Myocyte (in vitro differentiated cells): Measurements from ENCODE around the gene RPL3. TPM values are rescaled to one million over a fixed set of nuclear protein-coding genes. Genes with fewer than 3 reads are reported as not detected.
"Not testable (repeated sequence)": the region's sequence is repeated elsewhere in the genome, so short reads cannot be mapped to it uniquely, and the experiment has no call there.

Experiments
- DNase-seq: peaks from one replicate; pipeline ENCODE4 v3.0.0-alpha.2; 2012; ENCODE audit warnings: low read depth
- total RNA-seq: library from RNA; depleted of rRNA; stranded (reverse); fragments of >200 nt; gene quantifications from 2 replicates; pipeline ENCODE4 v1.2.3, GENCODE V29; 2014

Gene RPL3
- total RNA-seq, 1 donor from 2014 or later: 1,524 TPM

DNA sequence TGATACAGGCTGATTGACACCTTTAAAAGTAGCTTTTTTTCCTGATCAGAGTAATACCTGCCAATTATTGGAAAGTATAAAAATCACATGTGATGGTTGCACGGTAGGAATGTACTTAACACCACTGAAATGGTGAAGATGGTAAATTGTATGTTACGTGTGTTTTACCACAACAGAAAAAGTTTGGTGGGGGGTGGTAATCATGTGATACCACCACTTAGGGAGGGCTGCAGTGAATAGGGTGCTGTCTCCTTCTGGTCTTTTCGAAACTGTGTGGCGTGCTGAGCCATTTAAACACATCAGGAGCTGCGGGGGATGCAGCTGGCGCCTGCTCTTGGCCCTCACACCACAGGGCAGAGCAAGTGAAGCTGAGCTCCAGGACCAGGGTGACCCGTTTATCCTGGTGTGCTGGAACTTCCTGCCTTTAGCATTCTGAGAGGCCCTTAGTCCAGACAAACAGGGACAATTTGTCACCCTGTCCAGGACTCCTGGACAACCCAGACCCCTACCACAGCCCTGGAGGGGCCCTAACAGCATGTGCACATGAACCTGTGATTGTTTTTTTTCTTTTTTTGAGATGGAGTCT is 33.0 kb upstream of the RPL3 start:
- no peak for DNase-seq

DNA sequence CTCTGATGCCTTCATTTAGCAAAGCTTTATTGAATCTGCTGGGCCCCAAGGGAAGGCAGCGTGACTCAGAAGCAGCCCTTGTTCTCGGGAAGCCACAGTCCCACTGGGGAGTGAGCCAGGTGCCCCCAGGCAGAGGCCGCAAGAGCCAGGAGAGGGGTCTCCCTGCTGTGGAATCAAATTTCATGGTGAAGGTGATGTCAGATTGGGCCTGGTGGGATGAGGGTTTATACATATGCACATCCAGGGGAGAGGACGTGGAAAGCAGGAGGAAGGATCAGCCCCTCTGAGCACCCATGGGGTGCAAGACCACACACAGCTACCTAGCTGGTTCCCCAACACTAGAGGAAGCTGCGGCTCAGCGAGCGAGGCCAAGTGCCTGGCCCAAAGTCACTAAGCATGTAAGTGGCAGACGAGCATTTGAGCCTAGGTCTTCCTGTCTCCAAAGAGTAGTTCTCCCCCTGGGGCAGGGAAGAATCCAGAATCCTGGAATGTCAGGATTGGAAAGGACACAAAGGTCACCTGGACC is 32.3 kb upstream of the RPL3 start:
- no peak for DNase-seq

DNA sequence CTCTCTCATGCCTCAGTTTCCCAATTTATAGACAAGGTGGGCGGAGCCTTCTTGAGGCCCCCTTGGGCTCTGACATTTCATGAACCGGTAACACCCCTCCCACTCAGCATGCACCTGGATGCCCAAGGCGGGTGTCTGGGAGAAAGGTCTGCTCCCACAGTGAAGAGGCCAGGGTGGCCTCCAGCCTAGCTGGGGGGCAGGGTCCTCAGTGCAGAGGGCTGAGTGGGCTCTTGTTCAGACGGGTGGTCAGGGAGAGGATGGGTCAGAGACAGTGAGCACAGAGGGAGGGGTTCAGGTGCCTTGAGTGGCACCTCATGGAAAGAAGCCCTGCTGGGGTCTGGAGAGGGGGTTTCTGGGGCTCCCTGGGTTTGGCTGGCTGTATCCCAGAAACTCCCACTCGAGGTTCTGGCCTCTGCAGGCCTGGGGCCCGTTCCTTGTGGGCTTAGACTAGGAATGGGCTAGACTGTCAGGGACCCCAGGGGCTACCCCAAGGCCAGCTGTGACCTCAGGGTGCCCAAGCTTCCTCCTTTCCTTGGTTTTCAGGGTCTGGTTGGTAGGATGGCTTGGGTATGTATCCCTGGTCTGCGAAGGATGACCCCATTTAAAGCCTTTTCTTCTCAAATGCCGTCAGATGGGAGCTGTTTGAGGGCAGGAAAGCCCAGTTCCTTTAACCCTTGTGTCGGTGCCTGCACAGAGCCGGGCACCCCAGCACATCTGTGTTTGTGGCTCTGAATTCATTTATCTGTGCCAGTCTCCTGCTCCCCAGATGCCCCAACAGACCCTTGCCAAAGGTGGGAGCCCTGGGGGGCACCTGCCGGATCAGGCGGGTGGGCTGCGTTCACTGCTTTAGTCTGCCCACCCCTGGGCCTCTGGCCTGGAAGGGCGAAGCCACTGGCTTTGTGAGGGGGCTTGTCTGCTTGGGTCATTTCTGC is 31.6 kb upstream of the RPL3 start:
- no peak for DNase-seq

DNA sequence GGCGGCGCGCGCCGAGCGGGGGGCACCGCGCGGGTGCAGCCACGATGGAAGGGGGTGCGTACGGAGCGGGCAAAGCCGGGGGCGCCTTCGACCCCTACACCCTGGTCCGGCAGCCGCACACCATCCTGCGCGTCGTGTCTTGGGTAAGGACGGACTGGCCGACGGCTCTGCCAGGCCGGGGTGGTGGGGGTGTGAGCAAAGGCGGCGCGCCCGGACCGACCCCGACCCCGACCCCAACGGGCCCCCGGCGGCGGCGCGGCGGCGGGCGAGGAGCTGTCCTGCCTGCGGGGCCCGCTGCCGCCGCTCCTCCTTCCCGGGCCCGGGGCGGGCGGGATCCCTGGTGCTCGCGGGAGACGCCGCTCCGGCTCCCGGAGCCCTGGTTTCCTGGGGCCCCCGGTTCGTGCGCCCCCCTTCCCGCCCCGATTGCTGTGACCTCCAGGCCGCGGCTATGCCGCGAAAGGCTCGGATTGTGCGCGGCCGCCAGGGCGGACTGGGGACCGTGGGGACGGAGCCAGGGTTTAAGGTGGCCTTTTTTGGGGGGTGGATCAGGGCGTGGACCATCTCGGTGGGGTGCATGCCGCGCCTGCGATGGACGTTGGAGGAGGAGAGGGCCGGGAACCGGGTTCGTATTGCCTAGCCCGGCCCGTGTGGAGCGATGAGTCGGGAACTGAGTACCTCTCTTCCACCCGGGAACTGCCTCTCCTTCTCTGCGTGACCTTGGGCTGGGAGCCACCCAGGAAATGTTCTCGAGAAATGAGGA is 30.7 kb upstream of the RPL3 start, which contains the start of gene SYNGR1:
Gene SYNGR1, plus strand, starts transcription at position 25 of the 760 bp plus-strand sequence. Its CDS starts 20 bp downstream, at position 45.
- peak; percentile 3 for DNase-seq

DNA sequence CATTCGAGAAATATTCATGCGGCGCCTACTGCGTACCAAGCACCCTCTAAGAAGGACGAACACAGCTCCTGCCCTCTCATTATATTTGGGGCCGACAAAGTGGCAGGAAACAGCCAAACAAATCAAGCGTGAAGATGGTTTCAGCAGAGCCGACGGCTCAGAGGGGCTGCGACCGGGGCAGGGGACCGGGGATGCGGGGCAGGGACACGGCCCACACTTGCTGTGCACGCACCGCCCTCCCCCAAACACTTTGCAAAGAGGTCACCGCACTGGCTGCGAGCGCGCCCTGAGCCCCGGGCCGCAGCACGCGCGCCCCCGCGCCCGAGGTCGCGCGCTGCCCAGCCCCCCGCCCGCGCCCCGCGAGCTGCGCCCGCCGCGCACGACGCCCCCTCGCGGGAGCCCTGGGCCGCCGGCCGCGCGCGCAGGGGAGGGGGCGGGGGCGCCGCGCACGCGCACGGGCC is 30.1 kb upstream of the RPL3 start:
- DNase-seq: peak; percentile 7

DNA sequence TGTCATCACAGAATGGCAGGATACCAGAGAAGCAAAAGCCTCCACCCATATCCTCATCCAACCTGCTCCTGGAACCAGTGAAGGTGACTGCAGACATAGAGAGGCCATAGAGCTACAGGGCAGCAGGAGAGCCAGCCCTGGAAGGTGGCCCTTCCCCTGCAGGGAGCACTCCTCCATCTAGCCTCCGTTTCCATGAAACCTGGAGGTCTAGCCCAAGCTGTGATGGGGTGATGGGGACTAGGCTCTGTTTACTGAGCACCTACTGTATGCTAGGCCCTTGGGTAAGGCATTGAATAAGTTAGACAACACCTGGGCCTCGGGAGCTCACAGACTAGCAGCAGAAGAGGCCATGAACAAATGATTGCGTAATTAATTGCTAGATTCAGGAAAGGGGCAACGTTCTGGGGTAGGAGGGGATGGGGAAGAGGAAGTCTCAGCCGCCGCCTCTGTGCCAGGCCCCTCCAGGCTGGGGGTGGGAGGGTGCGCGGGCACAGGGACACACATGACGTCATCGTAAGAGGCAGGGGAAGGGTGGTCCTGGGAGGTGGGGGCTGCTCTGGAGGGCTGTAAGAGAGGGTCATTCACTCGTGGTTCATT is 29.6 kb upstream of the RPL3 start:
- DNase-seq: no peak

DNA sequence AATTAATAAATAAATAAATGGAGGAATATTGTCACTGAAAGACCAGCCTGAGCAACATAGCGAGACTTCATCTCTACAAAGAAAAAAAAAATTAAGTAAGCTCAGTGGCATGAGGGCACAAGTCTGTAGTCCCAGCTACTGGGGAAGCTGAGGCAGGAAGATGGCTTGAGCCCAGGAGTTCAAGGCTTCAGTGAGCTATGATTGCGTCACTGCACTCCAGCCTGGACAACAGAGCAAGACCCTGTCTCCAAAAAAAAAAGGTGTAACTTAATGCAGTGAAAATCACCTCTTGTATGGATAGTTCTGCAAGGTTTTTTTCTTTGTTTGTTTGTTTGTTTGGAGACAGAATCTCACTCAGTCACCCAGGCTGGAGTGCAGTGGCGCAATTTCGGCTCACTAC is 25.8 kb upstream of the RPL3 start:
- no peak for DNase-seq

DNA sequence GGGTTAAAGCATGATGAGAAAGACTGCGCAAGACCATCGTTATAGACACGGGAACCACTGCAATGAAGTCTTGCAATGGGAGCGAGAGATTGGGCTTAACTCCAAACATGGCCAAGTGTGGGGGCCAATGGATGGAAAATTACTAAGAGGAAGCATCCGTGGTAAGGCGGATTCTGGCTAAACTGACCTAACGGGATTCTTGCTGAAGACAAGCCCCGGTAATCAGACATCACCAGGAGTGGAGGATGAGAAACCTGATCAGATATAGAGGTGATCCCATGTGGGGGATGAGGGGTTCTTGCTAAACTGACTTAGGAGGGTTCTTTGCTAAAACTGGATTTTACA is 24.6 kb upstream of the RPL3 start:
- no peak for DNase-seq

DNA sequence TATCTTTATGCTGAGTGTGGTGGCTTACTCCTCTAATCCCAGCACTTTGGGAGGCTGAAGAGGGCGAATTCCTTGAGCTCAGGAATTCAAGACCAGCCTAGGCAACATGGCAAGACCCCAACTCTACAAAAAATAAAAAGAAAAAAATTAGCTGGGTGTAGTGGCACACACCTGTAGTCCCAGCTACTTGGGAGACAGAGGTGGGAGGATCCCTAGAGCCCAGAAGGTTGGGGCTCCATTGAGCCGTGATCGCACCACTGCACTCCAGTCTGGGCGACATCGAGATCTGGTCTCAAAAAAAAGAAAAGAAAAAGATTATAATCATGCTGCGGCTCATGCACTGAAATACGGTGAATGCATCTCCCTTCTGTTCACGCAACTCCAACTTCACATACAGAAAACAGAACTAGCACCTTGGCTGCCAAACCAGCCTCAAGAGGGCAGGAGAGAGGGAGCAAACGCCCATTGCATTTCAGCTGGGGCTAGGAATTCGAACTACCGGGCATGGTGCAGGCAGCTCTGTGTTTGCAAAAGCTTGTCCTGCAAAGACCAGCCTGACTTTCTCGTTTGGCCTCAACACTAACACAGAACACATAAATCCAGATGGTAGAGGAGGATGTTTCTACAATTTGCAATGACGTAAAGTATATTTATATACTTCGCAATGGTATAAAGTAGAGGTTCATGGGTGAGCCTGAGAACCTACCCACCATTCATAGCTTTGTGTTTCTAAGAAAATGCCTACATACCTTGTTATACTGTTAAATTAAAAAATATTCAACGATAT is 24.0 kb upstream of the RPL3 start:
- peak; percentile 63 for DNase-seq

DNA sequence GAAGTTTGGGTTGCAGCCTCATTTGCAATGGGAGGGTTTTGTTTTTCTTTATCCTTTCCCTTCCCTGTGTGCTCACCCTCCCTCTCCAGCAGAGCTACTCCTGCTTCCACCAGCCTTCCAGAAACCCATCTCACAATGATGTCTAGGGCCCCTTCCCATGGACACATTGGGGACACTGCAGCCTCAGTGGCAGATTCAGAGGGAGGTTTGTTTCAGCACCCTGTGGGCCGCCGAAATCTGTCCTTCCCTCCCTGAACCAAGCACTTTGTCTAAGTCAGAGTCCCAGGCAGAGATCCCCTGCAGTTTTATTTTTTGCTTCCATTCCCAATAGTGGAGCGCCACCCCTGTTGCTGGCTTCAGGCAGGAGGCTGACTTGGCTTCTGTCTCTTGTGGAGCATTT is 21.8 kb upstream of the RPL3 start:
- no peak for DNase-seq

DNA sequence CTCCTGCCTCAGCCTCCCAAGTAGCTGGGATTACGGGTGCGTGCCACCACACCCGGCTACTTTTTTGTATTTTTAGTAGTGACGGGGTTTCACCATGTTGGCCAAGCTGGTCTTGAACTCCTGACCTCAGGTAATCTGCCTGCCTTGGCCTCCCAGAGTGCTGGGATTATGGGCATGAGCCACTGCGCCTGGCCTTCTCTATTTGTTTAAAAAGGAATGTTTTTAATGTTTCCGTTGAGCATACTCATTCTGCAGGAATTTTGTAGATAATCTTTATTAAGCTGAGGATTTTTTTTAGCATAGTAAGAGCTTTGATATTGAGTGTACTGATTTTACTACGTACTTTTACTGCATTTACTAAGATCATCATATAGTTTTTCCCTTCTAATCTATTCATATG is 20.4 kb upstream of the RPL3 start:
- not testable (repeated sequence) for DNase-seq

DNA sequence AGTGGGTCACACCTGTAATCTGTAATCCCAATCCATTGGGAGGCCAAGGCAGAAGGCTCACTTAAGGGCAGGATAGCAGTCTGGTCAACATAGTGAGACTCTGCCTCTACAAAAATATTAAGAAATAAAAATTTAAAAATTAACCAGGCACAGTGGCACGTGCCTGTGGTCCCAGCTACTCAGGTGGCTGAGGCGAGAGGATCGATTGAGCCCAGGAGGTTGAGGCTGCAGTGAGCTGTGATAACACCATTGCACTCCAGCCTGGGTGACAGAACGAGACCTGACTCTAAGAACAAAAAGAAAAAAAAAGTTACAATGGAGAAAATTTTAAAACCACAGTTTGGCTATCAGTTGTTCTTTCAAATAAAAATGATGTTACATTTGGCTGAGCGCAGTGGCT is 17.0 kb upstream of the RPL3 start:
- no peak for DNase-seq

DNA sequence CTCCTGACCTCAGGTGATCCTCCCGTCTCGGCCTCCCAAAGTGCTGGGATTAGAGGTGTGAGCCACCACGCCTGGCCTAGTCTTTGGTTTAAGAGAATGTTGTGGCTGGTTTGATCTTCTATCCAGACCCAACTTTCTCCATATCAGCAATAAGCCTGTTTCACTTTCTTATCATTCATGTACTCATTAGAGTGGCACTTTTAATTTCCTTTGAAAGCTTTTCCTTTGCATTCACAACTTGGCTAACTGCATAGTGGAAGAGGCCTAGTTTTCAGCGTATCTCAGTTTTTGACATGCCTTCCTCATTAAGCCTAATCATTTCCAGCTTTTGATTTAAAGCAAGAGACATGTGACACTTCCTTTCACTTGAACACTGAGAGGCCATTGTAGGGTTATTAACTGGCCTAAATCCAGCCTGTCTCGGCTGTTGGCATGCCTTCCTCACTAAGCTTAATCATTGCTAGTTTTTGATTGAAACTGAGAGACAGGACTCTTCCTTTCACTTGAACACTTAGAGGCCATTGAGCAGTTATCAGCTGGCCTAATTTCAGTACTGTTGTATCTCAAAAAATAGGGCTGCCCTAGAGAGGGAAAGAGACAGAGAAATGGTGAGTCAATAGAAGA is 13.1 kb upstream of the RPL3 start:
- DNase-seq: no peak

DNA sequence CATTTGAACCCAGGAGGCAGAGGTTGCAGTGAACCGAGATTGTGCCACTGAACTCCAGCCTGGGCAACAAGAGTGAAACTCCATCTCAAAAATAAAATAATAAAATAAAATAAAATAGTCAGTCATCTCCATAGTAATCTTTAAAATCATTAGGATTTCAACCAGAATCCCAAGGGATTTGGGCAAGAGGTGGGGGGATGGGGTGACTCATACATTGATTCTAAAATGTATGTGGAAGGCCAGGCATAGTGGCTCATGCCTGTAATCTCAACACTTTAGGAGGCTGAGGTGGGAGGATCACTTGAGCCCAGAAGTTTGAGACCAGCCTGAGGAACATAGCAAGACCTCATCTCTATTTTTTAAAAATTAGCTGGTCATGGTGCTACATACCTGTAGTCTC is 11.1 kb upstream of the RPL3 start:
- not testable (repeated sequence) for DNase-seq

DNA sequence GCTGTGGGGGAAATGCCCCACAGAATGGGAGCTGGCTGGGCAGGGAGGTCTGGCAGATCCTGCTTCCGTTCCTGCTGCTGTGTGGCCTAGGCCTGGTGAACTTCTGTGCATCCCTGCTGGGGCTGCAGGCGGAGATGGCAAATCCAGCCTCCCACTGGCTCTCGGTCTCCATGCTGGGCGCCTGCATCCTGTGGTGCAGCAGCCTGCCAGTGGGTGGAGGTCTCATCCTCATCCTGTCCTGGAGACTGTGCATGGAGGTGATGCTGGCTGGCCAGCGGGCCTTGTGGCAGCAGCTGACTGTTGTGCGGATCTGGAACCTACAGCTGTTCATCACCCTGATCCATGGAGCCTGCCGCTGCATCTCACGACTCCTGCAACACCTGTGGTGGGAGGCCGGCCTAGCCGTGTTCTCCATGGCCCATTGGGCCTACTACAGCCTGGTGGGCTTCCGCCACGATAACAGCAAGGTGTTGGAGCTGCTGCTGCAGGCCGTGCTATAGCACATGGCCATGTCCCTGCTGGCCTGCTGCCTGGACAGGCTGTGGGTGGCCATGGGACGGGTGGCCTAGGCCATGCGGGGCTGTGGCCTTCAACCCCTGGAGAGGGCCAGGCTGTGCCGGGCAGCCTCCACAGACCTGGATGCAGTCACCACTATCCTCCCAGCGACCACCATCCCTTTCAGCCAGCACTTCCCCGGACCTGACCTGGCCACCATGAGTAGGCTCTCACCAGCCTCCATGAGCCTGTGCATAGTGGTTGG is 8.8 kb upstream of the RPL3 start:
- DNase-seq: no peak

DNA sequence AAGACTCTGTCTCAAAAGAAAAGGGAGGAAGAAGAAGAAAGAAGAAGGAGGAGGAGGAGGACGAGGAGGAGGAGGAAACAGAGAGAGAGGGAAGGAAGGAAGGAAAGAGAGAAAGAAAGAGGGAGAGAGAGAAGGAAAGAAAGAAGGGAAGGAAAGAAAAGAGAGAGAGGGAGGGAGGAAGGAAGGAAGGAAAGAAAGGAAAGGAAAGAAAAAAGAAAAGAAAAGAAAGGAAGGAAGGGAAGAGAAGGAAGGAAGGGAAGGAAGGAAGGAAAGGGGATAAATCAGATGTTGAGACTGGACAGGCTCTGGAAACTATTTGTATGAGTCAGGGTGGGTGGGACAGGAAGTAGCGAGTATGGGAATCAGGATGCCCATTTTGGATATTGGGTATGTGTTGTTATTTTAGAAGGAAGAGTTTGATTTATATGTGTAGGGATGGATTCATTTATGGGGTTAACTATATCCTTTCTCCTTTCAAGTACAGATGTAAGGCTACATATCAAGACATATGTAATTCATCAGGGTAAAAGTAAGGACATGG is 6.0 kb upstream of the RPL3 start:
- no peak for DNase-seq

DNA sequence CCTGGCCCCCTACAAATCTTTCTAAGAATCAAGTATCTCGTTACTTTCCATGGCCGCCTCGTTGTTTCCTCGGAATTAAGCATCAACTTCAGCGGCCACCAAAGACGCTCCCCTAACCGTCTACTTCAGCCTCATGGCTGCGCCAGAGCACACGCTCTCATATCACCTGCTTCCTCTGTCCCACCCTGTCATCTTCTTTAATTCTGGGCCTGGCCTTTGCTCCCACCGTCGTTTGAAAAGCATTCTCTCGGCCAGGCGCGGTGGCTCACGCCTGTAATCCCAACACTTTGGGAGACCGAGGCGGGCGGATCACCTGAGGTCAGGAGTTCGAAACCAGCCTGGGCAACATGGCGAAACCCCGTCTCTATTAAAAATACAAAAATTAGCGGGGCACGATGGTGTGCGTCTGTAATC is 1.2 kb upstream of the RPL3 start:
- DNase-seq: not testable (repeated sequence)

DNA sequence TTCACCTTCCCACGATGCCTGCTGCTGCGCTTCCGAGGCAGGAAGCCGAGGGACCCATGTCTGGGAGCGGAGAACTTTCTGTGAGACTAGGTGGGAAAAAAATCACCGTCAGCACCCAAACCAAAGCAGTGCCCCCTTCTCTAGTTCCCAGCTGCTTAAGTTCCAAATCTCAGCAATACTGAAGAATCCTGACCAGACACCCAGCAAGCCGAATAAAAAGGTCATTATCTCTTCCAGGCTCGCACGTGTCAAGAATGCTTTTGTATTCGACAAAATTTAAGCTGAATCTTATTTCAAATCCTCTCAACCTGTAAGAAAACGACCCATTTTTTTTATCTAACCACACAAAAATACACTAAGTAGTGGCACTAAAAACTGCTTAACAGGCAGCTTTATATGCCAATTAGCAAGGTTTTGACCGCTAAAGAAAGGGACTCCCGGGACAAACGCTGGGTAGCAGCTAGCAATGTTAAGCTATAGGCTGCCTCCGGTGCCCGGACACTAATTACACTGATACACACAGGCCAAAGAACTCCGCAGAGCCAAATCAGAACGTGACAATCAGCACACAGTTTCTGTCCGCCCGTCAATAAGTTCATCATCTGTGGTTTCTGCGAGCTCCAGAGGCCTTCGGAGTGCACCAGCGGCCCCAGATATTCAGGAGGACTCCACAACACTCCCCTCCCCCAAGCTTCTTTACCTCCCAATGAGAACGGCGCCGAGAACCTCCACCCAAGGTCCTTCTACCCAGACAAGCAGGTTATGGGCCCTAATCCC is 728 bp downstream of the RPL3 start:
- peak; percentile 64 for DNase-seq
